PC-3 (cell line): ENCODE data around the gene TSHZ2. TPM values are rescaled to one million over a fixed set of nuclear protein-coding genes. Genes with fewer than 3 reads are reported as not detected.

Experiments used
- ATAC-seq: fragments of 200-7000 bp; cut with Tn5 transposase; 2 replicates; pipeline ENCODE4 v1.9.1; 2020; ENCODE audit warnings: mild to moderate bottlenecking, moderate library complexity
- BruUV-seq: library from RNA; stranded (reverse); fragments of 400-500 nt; replicated peaks from 2 replicates; lab custom pipeline; 2021; lab: Mats Ljungman, UMichigan
- CTCF ChIA-PET: fragments of 300-600 bp; sonication (Branson Sonifier 250); formaldehyde crosslinking; loops from one replicate; lab custom pipeline; 2022; ENCODE audit warnings: antibody characterized with exemption; lab: Charles Lee
- POLR2A ChIA-PET: fragments of 300-600 bp; sonication (Branson Sonifier 250); formaldehyde crosslinking; loops from one replicate; lab custom pipeline; 2022; ENCODE audit warnings: antibody characterized with exemption; ENCODE audit not compliant: unreplicated experiment; lab: Charles Lee
- DNase-seq: peaks from one replicate; pipeline ENCODE4 v3.0.0-alpha.2; 2015
- H2AFZ ChIP-seq: fragments of 300-600 bp; sonication (generic); 2 replicates; pipeline ENCODE4 v1.6.0; 2016; ENCODE audit warnings: antibody characterized with exemption, low read length
- H3F3A ChIP-seq: fragments of 300-600 bp; sonication (generic); one replicate; pipeline ENCODE4 v1.6.0; 2017; ENCODE audit warnings: antibody characterized with exemption, low read length, control low read depth, mild to moderate bottlenecking; ENCODE audit not compliant: unreplicated experiment
- H3K27ac ChIP-seq: fragments of 300-600 bp; sonication (generic); 2 replicates; pipeline ENCODE4 v1.5.1; 2016; ENCODE audit warnings: mild to moderate bottlenecking, low read length
- H3K27me3 ChIP-seq: fragments of 300-600 bp; sonication (generic); 2 replicates; pipeline ENCODE4 v1.6.1; 2016; ENCODE audit warnings: low read length, mixed read lengths
- H3K36me3 ChIP-seq: fragments of 300-600 bp; sonication (generic); 2 replicates; pipeline ENCODE4 v1.6.1; 2016; ENCODE audit warnings: low read depth, mixed run types, low read length, mixed read lengths
- H3K4me1 ChIP-seq: fragments of 300-600 bp; sonication (generic); 2 replicates; pipeline ENCODE4 v1.5.1; 2016; ENCODE audit warnings: low read length; ENCODE audit not compliant: insufficient read depth
- H3K4me2 ChIP-seq: fragments of 300-600 bp; sonication (generic); 2 replicates; pipeline ENCODE4 v1.6.0; 2016; ENCODE audit warnings: low read length
- H3K4me3 ChIP-seq: fragments of 300-600 bp; sonication (generic); 2 replicates; pipeline ENCODE4 v1.5.1; 2016; ENCODE audit warnings: mild to moderate bottlenecking, low read length, mixed read lengths
- H3K79me2 ChIP-seq: fragments of 300-600 bp; sonication (generic); 2 replicates; pipeline ENCODE4 v1.6.1; 2017; ENCODE audit warnings: low read length, mixed read lengths
- H3K9ac ChIP-seq: fragments of 300-600 bp; sonication (generic); 2 replicates; pipeline ENCODE4 v1.6.0; 2016; ENCODE audit warnings: mild to moderate bottlenecking, low read length
- H3K9me2 ChIP-seq: fragments of 300-600 bp; sonication (generic); replicated peaks from 2 replicates; pipeline ENCODE4 v1.6.1; 2016; ENCODE audit warnings: mixed run types, low read length, mixed read lengths
- H3K9me3 ChIP-seq: fragments of 300-600 bp; sonication (generic); 2 replicates; pipeline ENCODE4 v1.6.1; 2016; ENCODE audit warnings: low read length, mixed read lengths
- H4K20me1 ChIP-seq: fragments of 300-600 bp; sonication (generic); 2 replicates; pipeline ENCODE4 v1.6.1; 2016; ENCODE audit warnings: low read length, mixed read lengths
- CTCF ChIP-seq: fragments of 300-600 bp; sonication (generic); conservative IDR thresholded peaks from 2 replicates; pipeline ENCODE4 v1.5.1; 2017; ENCODE audit warnings: antibody characterized with exemption, low read depth, mild to moderate bottlenecking, low read length
- EZH2 ChIP-seq: fragments of 300-600 bp; sonication (generic); IDR thresholded peaks from one replicate; pipeline ENCODE4 v1.6.1; 2017; ENCODE audit warnings: antibody characterized with exemption, mild to moderate bottlenecking, low read length; ENCODE audit not compliant: unreplicated experiment
- EZH2phosphoT487 ChIP-seq: fragments of 300-600 bp; sonication (generic); IDR thresholded peaks from 2 replicates; pipeline ENCODE4 v1.6.1; 2018; ENCODE audit warnings: mild to moderate bottlenecking, antibody characterized with exemption, low read length, borderline replicate concordance
- intact Hi-C: fragments of 100-400 bp; cut with micrococcal nuclease; formaldehyde crosslinking; loops from 2 replicates; pipeline ENCODE4 v1.9.0; 2023
- total RNA-seq: library from RNA; depleted of rRNA; stranded (reverse); fragments of >200 nt; gene quantifications from 2 replicates; pipeline ENCODE4 v1.2.3, GENCODE V29; 2014

The TSHZ2 gene
- total RNA-seq, 1 experiment from 2014 or later: not detected

- Histone ChIP-seq H4K20me1 (no peaks in the 10 kb centered on the region), H3K9ac (no peak overlapping the region), H3K4me1 (peaks cover 9% of the 10 kb centered on the region), H3K27ac (no peak overlapping the region), H3K79me2 (no peaks in the 10 kb centered on the region), H3K4me2 (no peak overlapping the region), H3K9me3 (no peaks in the 10 kb centered on the region), H3K36me3 (no peaks in the 10 kb centered on the region), H2AFZ (no peak overlapping the region), H3K9me2 (no peaks in the 10 kb centered on the region), H3F3A (no peaks in the 10 kb centered on the region), H3K27me3 (peaks cover 39% of the 10 kb centered on the region), H3K4me3 (no peak overlapping the region)
- CTCF ChIA-PET: no interaction called here
- ATAC-seq (no peak), DNase-seq (no peak)
- POLR2A ChIA-PET: no interaction called here
- TF ChIP-seq EZH2phosphoT487 (no peak), EZH2 (no peak), CTCF (no peak)
- intact Hi-C loops: no loop called here
- no TSS peak for BruUV-seq
These were observed 360.1 kb downstream of the TSHZ2 start for GRCh38 chr20:53332022-53332837.

- ATAC-seq (no peak), DNase-seq (no peak)
- no peaks in the 10 kb centered on the region for H3F3A ChIP-seq
- no peaks in the 10 kb centered on the region for H3K36me3 ChIP-seq
- H3K9ac ChIP-seq: no peak overlapping the region
- no peaks in the 10 kb centered on the region for H3K9me2 ChIP-seq
- no peaks in the 10 kb centered on the region for H4K20me1 ChIP-seq
- peaks cover 9% of the 10 kb centered on the region for H3K4me1 ChIP-seq
- POLR2A ChIA-PET: no interaction called here
- no peaks in the 10 kb centered on the region for H3K9me3 ChIP-seq
- CTCF ChIA-PET: no interaction called here
- H3K4me3 ChIP-seq: no peak overlapping the region
- H3K27me3 ChIP-seq: peaks cover 32% of the 10 kb centered on the region; the same call in 1 of the 2 replicates
- no peak overlapping the region for H3K4me2 ChIP-seq
- H3K79me2 ChIP-seq: no peaks in the 10 kb centered on the region
- no peak for TF ChIP-seq EZH2
- no peak for TF ChIP-seq CTCF
- no peak for TF ChIP-seq EZH2phosphoT487
- no peak overlapping the region for H3K27ac ChIP-seq
- no peak overlapping the region for H2AFZ ChIP-seq
- intact Hi-C loops: no loop called here
- BruUV-seq: no TSS peak
These were observed 362.7 kb downstream of the TSHZ2 start for GRCh38 chr20:53334861-53335260.

GRCh38 chr20:53335555-53335954 lies 363.4 kb downstream of the TSHZ2 start:
- intact Hi-C loops: no loop called here
- BruUV-seq: no TSS peak
- CTCF ChIA-PET: no interaction called here

More at GRCh38 chr20:53335555-53335954, 363.4 kb downstream of the TSHZ2 start:
- Histone ChIP-seq H3K79me2 (no peaks in the 10 kb centered on the region), H3F3A (no peaks in the 10 kb centered on the region), H3K9me2 (no peaks in the 10 kb centered on the region), H3K4me3 (no peak overlapping the region), H4K20me1 (no peaks in the 10 kb centered on the region), H3K36me3 (no peaks in the 10 kb centered on the region), H3K4me1 (peaks cover 9% of the 10 kb centered on the region), H3K4me2 (no peak overlapping the region), H3K9ac (no peak overlapping the region), H3K27me3 (peaks cover 30% of the 10 kb centered on the region), H2AFZ (no peak overlapping the region), H3K9me3 (no peaks in the 10 kb centered on the region), H3K27ac (no peak overlapping the region)
- POLR2A ChIA-PET: no interaction called here
- ATAC-seq (no peak), DNase-seq (no peak)
- TF ChIP-seq CTCF: no peak
- TF ChIP-seq EZH2: no peak
- TF ChIP-seq EZH2phosphoT487: no peak
